WTC11 (cell line): ENCODE measurements around the gene USH2A. TPM values are rescaled to one million over a fixed set of nuclear protein-coding genes. Genes with fewer than 3 reads are reported as not detected.

Experiments
- ATAC-seq: fragments of 200-7000 bp; cut with Tn5 transposase; 2 replicates; pipeline ENCODE4 v1.10.0; 2021; ENCODE audit warnings: mild to moderate bottlenecking, moderate library complexity
- CTCF ChIA-PET: fragments of 300-600 bp; sonication (Branson Sonifier 250); formaldehyde crosslinking; loops from one replicate; lab custom pipeline; 2021; ENCODE audit warnings: antibody characterized with exemption; lab: Charles Lee
- POLR2A ChIA-PET: fragments of 350-600 bp; sonication (Branson Sonifier 250); formaldehyde crosslinking; loops from one replicate; lab custom pipeline; 2021; ENCODE audit warnings: antibody characterized with exemption; lab: Charles Lee
- DNase-seq: peaks from one replicate; pipeline ENCODE4 v3.0.0; 2021; ENCODE audit warnings: low spot score
- H3K27ac Mint-ChIP-seq: 2 replicates; pipeline ENCODE4 v1.8.0; 2021; ENCODE audit warnings: mixed read lengths
- H3K27me3 Mint-ChIP-seq: 2 replicates; pipeline ENCODE4 v1.8.0; 2021; ENCODE audit warnings: low read depth, mild to moderate bottlenecking, moderate library complexity, mixed read lengths
- H3K36me3 Mint-ChIP-seq: 2 replicates; pipeline ENCODE4 v1.8.0; 2021; ENCODE audit warnings: mixed read lengths
- H3K4me1 Mint-ChIP-seq: 2 replicates; pipeline ENCODE4 v1.8.0; 2022; ENCODE audit warnings: mixed read lengths
- H3K4me3 Mint-ChIP-seq: 2 replicates; pipeline ENCODE4 v1.8.0; 2021; ENCODE audit warnings: mild to moderate bottlenecking, moderate library complexity, mixed read lengths
- H3K9me3 Mint-ChIP-seq: 2 replicates; pipeline ENCODE4 v1.8.0; 2021; ENCODE audit warnings: mixed read lengths
- FOXK1 ChIP-seq: sonication (generic); formaldehyde crosslinking; IDR thresholded peaks from 2 replicates; pipeline ENCODE4 v1.8.0; 2022; ENCODE audit warnings: mild to moderate bottlenecking, moderate library complexity, missing genetic modification reagents
- GRHL2 ChIP-seq: fragments of 250-450 bp; sonication (Bioruptor Pico); IDR thresholded peaks from 2 replicates; pipeline ENCODE4 v1.8.0; 2022; ENCODE audit warnings: mild to moderate bottlenecking, moderate library complexity; ENCODE audit not compliant: insufficient replicate concordance, severe bottlenecking
- NFYB ChIP-seq: sonication (generic); formaldehyde crosslinking; conservative IDR thresholded peaks from 2 replicates; pipeline ENCODE4 v1.8.0; 2022; ENCODE audit warnings: low read depth, missing genetic modification reagents
- OVOL2 ChIP-seq: fragments of 250-450 bp; sonication (Bioruptor Pico); IDR thresholded peaks from 2 replicates; pipeline ENCODE4 v1.9.0; 2021; ENCODE audit warnings: mild to moderate bottlenecking, borderline replicate concordance
- SP1 ChIP-seq: sonication (generic); formaldehyde crosslinking; conservative IDR thresholded peaks from 2 replicates; pipeline ENCODE4 v1.8.1; 2022; ENCODE audit warnings: missing genetic modification reagents
- TCF7 ChIP-seq: sonication (generic); formaldehyde crosslinking; IDR thresholded peaks from 2 replicates; pipeline ENCODE4 v1.8.0; 2022; ENCODE audit warnings: mild to moderate bottlenecking, low read depth, missing genetic modification reagents, moderate library complexity
- ZNF232 ChIP-seq: sonication (generic); formaldehyde crosslinking; IDR thresholded peaks from 2 replicates; pipeline ENCODE4 v1.8.0; 2022; ENCODE audit warnings: mild to moderate bottlenecking, missing genetic modification reagents
- ZNF423 ChIP-seq: fragments of 250-450 bp; sonication (Bioruptor Pico); IDR thresholded peaks from 2 replicates; pipeline ENCODE4 v2.1.2; 2022; ENCODE audit warnings: mild to moderate bottlenecking, moderate library complexity
- total RNA-seq: library from RNA; stranded (reverse); gene quantifications from 3 replicates; pipeline ENCODE4 v1.2.3, GENCODE V29; 2021
- TF ChIP-seq, protein P1 (sequence below): sonication (generic); formaldehyde crosslinking; conservative IDR thresholded peaks from 2 replicates; pipeline ENCODE4 v1.8.1; 2022; ENCODE audit warnings: mild to moderate bottlenecking, missing genetic modification reagents
- TF ChIP-seq, protein P2 (sequence below): sonication (generic); formaldehyde crosslinking; IDR thresholded peaks from 2 replicates; pipeline ENCODE4 v1.8.0; 2022; ENCODE audit warnings: mild to moderate bottlenecking, missing genetic modification reagents
- TF ChIP-seq, protein P3 (sequence below): sonication (generic); formaldehyde crosslinking; IDR thresholded peaks from 2 replicates; pipeline ENCODE4 v1.8.1; 2022; ENCODE audit warnings: missing genetic modification reagents, borderline replicate concordance
- TF ChIP-seq, protein P4 (sequence below): fragments of 200-600 bp; IDR thresholded peaks from 2 replicates; pipeline ENCODE4 v1.8.0; 2022; ENCODE audit warnings: antibody characterized with exemption
- TF ChIP-seq, protein P5 (sequence below): sonication (generic); formaldehyde crosslinking; IDR thresholded peaks from 2 replicates; pipeline ENCODE4 v1.8.1; 2023; ENCODE audit warnings: mild to moderate bottlenecking, missing genetic modification reagents
- TF ChIP-seq, protein P6 (sequence below): sonication (generic); formaldehyde crosslinking; IDR thresholded peaks from 2 replicates; pipeline ENCODE4 v1.8.0; 2022; ENCODE audit warnings: missing genetic modification reagents
- TF ChIP-seq, protein P7 (sequence below): sonication (generic); formaldehyde crosslinking; IDR thresholded peaks from 2 replicates; pipeline ENCODE4 v1.8.0; 2023; ENCODE audit warnings: missing genetic modification reagents, mild to moderate bottlenecking, borderline replicate concordance

The USH2A gene
- total RNA-seq, 1 experiment from 2014 or later = 0.37 TPM

DNA sequence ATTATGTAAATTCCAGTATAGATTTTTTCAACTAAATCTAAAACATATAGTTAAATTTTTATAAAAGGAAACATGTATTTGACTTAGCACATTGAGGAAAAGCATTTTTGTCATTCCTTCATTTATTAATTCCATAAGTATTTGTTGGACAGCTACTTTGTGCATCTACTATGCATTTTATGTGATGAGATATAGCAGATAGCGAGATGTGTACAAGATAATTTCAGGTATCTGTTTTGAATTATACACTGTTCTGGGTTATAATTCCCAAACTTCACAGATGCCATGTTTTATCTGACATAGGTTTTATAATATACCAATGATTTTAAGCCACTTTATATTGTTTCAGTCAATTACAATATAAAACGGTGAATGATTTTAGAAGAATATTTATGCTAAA, 398.7 kb downstream of the USH2A start (continued):
- TF ChIP-seq, protein P1, sequence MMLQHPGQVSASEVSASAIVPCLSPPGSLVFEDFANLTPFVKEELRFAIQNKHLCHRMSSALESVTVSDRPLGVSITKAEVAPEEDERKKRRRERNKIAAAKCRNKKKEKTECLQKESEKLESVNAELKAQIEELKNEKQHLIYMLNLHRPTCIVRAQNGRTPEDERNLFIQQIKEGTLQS (CRISPR knock-in tag) = no peak
- TF ChIP-seq SP1 (CRISPR knock-in tag) (no peak), NFYB (CRISPR knock-in tag) (no peak), GRHL2 (CRISPR knock-in tag) (no peak)
- TF ChIP-seq, protein P2, sequence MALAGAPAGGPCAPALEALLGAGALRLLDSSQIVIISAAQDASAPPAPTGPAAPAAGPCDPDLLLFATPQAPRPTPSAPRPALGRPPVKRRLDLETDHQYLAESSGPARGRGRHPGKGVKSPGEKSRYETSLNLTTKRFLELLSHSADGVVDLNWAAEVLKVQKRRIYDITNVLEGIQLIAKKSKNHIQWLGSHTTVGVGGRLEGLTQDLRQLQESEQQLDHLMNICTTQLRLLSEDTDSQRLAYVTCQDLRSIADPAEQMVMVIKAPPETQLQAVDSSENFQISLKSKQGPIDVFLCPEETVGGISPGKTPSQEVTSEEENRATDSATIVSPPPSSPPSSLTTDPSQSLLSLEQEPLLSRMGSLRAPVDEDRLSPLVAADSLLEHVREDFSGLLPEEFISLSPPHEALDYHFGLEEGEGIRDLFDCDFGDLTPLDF (CRISPR knock-in tag) = no peak
- TF ChIP-seq, protein P3, sequence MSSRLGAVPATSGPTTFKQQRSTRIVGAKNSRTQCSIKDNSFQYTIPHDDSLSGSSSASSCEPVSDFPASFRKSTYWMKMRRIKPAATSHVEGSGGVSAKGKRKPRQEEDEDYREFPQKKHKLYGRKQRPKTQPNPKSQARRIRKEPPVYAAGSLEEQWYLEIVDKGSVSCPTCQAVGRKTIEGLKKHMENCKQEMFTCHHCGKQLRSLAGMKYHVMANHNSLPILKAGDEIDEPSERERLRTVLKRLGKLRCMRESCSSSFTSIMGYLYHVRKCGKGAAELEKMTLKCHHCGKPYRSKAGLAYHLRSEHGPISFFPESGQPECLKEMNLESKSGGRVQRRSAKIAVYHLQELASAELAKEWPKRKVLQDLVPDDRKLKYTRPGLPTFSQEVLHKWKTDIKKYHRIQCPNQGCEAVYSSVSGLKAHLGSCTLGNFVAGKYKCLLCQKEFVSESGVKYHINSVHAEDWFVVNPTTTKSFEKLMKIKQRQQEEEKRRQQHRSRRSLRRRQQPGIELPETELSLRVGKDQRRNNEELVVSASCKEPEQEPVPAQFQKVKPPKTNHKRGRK (CRISPR knock-in tag) = no peak
- TF ChIP-seq, protein P4, sequence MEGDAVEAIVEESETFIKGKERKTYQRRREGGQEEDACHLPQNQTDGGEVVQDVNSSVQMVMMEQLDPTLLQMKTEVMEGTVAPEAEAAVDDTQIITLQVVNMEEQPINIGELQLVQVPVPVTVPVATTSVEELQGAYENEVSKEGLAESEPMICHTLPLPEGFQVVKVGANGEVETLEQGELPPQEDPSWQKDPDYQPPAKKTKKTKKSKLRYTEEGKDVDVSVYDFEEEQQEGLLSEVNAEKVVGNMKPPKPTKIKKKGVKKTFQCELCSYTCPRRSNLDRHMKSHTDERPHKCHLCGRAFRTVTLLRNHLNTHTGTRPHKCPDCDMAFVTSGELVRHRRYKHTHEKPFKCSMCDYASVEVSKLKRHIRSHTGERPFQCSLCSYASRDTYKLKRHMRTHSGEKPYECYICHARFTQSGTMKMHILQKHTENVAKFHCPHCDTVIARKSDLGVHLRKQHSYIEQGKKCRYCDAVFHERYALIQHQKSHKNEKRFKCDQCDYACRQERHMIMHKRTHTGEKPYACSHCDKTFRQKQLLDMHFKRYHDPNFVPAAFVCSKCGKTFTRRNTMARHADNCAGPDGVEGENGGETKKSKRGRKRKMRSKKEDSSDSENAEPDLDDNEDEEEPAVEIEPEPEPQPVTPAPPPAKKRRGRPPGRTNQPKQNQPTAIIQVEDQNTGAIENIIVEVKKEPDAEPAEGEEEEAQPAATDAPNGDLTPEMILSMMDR = no peak

DNA sequence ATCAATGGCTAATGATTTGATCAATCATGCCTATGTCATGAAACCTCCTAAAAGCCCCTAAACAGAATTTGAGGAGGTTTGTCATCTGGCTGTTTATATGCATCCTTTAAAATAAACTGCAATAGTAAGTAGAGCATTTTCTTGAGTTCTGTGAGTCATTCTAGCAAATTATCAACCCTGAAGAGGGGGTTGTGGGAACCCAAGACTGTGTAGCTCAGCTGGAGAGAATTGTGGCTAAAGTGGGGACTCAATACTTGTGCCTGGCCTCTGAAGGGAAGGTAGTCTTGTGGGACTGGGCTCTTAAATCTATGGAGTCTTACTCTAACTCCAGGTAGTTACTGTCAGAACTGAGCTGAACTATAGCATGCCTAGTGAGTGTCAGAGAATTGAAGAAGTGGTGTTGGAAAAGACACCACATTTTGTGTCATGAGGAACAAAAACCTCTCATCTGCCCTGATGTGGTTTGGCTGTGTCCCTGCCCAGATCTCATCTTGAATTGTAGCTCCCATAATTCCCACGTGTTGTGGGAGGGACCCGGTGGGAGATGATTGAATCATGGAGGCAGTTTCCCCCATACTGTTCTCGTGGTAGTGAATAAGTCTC, 402.4 kb downstream of the USH2A start:
- ChIA-PET POLR2A (no interaction called here), CTCF (no interaction called here)
- no peak overlapping the region for H3K4me3 Mint-ChIP-seq
- H3K4me1 Mint-ChIP-seq = no peaks in the 10 kb centered on the region
- no peaks in the 10 kb centered on the region; the same call in 1 of the 2 replicates for H3K9me3 Mint-ChIP-seq
- H3K27me3 Mint-ChIP-seq = no peaks in the 10 kb centered on the region
- TF ChIP-seq OVOL2 = no peak
- no peak for TF ChIP-seq TCF7 (CRISPR knock-in tag)
- TF ChIP-seq ZNF232 = no peak
- no peak for TF ChIP-seq FOXK1 (CRISPR knock-in tag)
- TF ChIP-seq, protein P5, sequence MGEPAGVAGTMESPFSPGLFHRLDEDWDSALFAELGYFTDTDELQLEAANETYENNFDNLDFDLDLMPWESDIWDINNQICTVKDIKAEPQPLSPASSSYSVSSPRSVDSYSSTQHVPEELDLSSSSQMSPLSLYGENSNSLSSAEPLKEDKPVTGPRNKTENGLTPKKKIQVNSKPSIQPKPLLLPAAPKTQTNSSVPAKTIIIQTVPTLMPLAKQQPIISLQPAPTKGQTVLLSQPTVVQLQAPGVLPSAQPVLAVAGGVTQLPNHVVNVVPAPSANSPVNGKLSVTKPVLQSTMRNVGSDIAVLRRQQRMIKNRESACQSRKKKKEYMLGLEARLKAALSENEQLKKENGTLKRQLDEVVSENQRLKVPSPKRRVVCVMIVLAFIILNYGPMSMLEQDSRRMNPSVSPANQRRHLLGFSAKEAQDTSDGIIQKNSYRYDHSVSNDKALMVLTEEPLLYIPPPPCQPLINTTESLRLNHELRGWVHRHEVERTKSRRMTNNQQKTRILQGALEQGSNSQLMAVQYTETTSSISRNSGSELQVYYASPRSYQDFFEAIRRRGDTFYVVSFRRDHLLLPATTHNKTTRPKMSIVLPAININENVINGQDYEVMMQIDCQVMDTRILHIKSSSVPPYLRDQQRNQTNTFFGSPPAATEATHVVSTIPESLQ (CRISPR knock-in tag) = no peak
- TF ChIP-seq, protein P6, sequence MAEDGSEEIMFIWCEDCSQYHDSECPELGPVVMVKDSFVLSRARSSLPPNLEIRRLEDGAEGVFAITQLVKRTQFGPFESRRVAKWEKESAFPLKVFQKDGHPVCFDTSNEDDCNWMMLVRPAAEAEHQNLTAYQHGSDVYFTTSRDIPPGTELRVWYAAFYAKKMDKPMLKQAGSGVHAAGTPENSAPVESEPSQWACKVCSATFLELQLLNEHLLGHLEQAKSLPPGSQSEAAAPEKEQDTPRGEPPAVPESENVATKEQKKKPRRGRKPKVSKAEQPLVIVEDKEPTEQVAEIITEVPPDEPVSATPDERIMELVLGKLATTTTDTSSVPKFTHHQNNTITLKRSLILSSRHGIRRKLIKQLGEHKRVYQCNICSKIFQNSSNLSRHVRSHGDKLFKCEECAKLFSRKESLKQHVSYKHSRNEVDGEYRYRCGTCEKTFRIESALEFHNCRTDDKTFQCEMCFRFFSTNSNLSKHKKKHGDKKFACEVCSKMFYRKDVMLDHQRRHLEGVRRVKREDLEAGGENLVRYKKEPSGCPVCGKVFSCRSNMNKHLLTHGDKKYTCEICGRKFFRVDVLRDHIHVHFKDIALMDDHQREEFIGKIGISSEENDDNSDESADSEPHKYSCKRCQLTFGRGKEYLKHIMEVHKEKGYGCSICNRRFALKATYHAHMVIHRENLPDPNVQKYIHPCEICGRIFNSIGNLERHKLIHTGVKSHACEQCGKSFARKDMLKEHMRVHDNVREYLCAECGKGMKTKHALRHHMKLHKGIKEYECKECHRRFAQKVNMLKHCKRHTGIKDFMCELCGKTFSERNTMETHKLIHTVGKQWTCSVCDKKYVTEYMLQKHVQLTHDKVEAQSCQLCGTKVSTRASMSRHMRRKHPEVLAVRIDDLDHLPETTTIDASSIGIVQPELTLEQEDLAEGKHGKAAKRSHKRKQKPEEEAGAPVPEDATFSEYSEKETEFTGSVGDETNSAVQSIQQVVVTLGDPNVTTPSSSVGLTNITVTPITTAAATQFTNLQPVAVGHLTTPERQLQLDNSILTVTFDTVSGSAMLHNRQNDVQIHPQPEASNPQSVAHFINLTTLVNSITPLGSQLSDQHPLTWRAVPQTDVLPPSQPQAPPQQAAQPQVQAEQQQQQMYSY (CRISPR knock-in tag) = no peak
- TF ChIP-seq, protein P4 = no peak
- TF ChIP-seq, protein P7, sequence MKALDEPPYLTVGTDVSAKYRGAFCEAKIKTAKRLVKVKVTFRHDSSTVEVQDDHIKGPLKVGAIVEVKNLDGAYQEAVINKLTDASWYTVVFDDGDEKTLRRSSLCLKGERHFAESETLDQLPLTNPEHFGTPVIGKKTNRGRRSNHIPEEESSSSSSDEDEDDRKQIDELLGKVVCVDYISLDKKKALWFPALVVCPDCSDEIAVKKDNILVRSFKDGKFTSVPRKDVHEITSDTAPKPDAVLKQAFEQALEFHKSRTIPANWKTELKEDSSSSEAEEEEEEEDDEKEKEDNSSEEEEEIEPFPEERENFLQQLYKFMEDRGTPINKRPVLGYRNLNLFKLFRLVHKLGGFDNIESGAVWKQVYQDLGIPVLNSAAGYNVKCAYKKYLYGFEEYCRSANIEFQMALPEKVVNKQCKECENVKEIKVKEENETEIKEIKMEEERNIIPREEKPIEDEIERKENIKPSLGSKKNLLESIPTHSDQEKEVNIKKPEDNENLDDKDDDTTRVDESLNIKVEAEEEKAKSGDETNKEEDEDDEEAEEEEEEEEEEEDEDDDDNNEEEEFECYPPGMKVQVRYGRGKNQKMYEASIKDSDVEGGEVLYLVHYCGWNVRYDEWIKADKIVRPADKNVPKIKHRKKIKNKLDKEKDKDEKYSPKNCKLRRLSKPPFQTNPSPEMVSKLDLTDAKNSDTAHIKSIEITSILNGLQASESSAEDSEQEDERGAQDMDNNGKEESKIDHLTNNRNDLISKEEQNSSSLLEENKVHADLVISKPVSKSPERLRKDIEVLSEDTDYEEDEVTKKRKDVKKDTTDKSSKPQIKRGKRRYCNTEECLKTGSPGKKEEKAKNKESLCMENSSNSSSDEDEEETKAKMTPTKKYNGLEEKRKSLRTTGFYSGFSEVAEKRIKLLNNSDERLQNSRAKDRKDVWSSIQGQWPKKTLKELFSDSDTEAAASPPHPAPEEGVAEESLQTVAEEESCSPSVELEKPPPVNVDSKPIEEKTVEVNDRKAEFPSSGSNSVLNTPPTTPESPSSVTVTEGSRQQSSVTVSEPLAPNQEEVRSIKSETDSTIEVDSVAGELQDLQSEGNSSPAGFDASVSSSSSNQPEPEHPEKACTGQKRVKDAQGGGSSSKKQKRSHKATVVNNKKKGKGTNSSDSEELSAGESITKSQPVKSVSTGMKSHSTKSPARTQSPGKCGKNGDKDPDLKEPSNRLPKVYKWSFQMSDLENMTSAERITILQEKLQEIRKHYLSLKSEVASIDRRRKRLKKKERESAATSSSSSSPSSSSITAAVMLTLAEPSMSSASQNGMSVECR (CRISPR knock-in tag) = no peak
- no peak for TF ChIP-seq SP1 (CRISPR knock-in tag)
- TF ChIP-seq ZNF423 (CRISPR knock-in tag) = no peak
- no peaks in the 10 kb centered on the region for H3K36me3 Mint-ChIP-seq
- no peak for DNase-seq
- H3K27ac Mint-ChIP-seq = no peak overlapping the region
- ATAC-seq = no peak
